Ammon's horn (tissue), 1 donor: ENCODE data around the gene ZNF268.

Experiments used
- DNase-seq: peaks from one replicate; pipeline ENCODE4 v3.0.0-alpha.2; 2016; ENCODE audit warnings: low spot score

Gene ZNF268

DNA sequence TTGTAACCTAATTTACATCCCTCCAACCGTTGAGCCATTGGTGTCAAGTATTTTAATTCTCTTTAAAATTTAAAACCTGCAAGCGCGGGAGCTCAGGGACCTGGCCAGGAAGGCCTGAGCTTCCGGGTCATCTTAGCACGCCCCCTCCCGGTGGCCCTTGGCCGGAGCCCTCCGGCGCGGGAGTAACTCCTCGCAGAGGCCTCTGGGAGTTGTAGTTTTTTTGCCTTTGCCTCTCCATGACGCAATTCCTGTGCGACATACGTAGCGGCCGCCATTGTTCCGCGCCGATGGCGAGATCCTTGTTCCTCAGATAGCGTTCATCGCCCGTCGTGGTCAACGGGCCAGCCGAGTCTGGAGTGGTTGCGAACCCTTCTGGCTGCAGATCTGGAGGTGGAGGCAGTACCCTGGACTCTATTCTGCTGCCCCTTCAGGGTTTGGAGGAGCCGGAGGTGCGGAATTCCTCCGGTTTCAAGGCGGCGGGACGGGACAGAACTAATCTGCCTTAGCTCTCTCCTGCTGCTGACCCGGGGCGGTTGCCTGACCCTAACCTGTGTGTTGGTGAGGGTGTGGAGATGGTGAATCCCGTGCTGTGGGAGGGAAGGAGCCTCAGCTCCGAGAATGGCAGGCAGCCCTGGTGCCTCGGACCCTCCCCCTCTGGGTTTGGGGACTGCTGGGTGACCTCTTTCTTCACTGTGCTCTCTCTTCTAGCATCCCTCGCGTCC lies at the start of gene ZNF268:
Gene ZNF268 (plus strand): TSS at position 258 of the 722 bp plus-strand sequence. CDS start 503 bp downstream, outside the sequence.
- peak; percentile 85 for DNase-seq

DNA sequence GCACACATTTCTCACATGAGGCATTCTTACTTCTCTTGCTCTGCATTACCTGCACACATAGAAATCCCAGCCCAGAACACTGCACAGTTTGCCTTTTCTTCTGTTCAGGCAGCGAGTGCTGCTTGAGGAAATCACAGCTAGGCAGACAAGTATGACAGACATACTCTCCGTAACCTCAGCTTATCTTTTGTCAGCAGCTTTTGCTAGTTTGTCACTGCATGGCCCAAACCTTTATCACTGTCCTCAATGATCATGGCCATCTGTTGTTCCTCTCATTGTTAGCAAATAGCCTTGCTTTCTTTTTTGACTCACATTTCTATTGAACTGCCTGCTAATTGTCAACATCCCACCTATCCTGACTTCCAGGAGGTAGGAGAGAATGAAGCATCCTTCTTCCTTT lies 45.5 kb upstream of the ZNF268 start:
- no peak for DNase-seq

DNA sequence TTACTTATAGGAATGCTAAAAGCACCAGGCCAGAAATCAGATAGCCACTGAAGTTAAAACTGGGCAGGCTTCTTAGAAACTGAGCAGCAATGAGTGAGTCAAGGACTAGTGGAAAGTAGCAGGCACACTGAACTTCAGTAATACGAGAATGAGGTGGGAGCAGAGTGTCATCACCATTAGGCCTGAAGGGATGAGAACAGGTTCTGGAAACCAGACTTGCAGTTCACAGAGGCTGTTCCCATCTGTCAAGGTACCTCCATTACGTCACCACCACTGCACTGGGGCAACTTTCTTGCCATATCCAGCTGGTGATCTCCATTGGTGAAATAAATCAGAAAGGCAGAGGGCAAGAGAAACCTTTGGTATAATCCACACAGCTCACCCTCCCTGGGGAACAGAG lies 35.3 kb upstream of the ZNF268 start:
- DNase-seq: no peak

DNA sequence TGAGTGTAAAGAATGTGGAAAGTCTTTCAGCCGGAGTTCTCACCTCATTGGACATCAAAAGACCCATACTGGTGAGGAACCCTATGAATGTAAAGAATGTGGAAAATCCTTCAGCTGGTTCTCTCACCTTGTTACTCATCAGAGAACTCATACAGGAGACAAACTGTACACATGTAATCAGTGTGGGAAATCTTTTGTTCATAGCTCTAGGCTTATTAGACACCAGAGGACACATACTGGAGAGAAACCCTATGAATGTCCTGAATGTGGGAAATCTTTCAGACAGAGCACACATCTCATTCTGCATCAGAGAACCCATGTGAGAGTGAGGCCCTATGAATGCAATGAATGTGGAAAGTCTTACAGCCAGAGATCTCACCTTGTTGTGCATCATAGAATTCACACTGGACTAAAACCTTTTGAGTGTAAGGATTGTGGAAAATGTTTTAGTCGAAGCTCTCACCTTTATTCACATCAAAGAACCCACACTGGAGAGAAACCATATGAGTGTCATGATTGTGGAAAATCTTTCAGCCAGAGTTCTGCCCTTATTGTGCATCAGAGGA lies 25.1 kb upstream of the ZNF268 start:
- no peak for DNase-seq

GRCh38 chr12:133165776-133166175 lies 15.5 kb upstream of the ZNF268 start:
- DNase-seq: no peak

- no peak for DNase-seq
Measured at GRCh38 chr12:133172491-133172890, 8.8 kb upstream of the ZNF268 start.

DNA sequence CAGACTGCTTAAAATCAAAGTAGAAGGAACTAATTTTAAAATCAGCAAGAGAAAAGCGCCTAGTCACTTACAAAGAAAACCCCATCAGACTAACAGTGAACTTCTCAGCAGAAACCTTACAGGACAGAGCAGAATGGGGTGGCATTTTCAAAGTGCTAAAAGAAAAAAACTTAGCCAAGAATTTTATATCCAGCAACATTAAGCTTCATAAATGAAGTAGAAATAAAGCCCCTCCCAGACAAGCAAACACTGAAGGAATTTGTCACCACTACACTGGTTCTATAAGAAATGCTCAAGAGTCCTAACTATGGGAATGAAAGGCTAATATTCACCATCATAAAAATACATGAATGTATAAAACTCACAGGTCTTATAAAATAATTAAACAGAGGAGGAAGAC lies 6.4 kb upstream of the ZNF268 start:
- DNase-seq: no peak

DNA sequence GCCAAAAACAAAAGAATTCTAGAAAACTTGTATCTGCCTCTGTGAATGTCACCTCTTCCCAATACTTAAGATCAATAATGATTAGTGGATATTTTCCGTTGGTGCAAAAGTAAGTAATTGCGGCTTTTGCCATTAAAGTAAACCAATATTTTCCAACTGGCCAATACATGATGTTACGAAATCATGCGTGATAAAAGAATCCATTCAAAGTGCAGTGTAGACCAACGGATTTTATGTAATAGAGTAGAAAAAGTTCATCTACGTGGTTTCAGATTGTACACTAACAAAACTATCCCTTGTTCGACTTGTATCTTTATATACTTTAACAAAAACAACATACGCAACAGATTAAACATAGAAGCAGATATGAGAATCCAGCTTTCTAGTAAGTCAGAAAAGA lies 626 bp upstream of the ZNF268 start:
- DNase-seq: no peak

GRCh38 chr12:133190176-133190575 lies 8.9 kb downstream of the ZNF268 start:
- no peak for DNase-seq

DNA sequence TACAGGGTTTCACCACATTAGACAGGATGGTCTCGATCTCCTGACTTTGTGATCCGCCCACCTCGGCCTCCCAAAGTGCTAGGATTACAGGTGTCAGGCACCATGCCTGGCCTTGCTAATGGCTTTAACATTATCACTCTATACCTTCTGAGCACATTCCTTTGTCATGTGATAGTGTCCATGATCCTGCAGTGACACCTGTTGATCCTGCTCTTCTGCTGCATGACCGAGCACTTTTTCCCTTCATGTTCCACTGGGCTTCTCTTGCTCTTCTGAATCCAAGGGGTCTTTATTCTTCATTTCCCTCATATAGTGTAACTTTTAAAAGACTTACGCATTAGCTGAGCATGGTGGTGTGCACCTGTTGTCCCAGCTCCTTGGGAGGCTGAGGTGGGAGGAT lies 11.6 kb downstream of the ZNF268 start:
- DNase-seq: no peak

DNA sequence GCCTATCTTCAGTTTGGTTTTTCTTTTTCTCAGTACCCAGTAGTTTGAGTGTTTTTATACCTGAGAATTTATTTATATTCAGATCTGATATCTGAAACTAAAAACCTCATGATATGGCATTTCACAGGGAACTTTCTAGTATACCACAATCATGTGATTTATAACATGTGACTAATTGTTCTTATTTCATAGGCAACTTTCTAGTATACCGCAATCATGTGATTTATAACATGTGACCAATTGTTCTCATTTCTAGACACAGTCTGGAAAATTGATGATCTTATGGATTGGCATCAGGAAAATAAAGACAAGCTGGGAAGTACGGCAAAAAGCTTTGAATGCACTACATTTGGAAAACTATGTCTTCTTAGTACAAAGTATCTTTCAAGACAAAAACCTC lies 20.6 kb downstream of the ZNF268 start:
- no peak for DNase-seq

GRCh38 chr12:133202493-133203343 lies 21.4 kb downstream of the ZNF268 start:
- no peak for DNase-seq

DNA sequence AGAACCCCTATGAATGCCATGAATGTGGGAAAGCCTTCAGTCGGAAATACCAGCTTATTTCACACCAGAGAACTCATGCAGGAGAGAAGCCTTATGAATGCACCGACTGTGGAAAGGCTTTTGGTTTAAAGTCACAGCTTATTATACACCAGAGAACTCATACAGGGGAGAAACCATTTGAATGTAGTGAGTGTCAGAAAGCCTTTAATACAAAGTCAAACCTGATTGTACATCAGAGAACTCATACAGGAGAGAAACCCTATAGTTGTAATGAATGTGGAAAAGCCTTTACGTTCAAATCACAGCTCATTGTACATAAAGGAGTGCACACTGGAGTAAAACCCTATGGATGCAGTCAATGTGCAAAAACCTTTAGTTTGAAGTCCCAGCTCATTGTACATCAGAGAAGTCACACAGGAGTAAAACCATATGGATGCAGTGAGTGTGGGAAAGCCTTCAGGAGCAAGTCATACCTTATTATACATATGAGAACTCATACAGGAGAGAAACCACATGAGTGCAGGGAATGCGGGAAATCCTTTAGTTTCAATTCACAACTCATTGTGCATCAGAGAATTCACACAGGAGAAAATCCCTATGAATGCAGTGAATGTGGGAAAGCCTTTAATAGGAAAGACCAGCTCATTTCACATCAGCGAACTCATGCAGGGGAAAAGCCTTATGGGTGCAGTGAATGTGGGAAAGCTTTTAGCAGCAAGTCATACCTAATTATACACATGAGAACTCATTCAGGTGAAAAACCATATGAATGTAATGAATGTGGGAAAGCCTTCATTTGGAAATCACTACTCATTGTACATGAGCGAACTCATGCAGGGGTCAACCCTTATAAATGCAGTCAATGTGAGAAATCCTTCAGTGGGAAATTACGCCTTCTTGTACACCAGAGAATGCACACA lies 22.3 kb downstream of the ZNF268 start:
- DNase-seq: no peak

DNA sequence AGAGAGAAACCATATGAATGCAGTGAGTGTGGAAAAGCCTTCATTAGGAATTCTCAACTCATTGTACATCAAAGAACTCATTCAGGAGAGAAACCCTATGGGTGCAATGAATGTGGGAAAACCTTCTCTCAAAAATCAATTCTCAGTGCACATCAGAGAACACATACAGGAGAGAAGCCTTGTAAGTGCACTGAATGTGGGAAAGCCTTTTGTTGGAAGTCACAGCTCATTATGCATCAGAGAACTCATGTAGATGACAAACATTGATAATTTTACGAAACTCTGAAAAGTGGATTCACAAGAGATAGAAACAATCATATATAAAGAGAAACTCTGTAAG lies 22.9 kb downstream of the ZNF268 start:
- no peak for DNase-seq

DNA sequence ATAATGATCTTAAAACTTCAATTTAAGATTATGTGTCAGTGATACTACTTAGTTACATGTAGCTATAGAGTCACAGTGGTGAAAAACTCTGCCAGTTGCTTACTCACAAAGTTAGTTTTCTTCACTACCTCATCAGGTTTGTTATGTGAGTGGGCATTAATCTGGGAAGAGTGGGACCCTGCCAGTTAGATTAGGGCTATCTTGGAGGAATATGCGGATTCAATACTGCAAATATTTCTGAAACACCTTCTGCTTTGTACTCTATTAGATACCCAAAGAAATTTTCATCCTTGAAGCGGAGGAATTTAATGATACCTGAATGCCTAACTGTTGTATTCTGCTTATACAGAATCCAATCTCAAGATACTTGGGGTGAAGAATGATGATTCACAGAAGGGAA lies 25.1 kb downstream of the ZNF268 start:
- no peak for DNase-seq

DNA sequence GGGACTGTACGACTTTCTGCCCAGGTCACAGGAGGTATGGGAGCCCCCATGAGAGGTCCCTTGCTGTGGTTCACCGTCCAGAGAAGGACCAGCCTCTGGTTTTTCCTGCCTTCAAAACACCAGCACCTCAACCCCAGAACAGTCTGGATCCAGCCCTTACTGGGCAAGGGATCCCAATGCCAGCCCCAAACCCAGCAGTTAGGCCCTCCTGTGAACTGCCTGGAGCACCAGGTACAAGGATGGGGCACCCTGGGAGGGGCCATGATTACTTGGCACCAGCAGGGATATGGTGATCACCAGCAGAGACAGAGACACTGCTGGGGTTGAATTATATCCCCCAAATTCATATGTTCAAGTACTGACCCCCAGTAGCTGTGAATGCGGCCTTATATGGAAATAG lies 34.4 kb downstream of the ZNF268 start:
- DNase-seq: no peak

DNA sequence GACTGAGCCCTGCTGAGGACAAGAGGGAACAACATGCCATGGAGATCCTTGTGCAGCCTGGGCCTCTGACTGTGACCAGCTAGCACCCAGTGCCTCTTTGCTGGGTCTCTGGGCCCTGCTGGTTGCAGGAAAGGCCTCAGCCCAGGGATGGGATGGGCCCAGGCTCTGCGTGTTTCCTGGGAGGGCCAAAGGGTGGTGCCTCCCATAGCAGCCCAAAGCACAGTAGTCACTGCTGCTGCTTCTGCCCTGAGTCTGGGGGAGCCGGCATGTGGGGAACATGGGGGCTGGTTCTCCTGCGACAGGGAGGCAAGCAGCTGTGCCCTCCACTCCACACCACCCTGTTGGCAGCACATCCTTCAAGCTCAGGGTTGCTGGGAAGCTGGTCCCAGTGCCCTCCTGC lies 35.9 kb downstream of the ZNF268 start:
- DNase-seq: no peak

DNA sequence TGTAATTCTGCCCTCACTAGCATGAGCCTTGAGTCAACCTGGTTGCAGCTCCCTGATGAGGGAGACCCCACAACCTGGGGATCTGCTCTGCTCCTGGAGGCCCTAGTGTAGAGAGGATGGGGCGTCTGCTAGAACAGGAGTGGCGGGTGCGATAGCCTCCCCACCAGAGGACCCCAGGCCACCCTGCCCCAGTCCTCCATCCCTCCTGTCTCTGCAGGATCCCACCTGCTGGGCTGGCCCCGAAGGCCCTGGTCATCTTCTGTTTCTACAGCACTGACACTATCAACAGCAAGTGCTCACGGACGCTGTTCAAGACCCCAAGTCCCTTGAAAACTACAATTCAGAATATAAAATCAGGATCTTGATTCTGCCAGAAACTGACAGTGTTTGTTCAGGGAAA lies 39.2 kb downstream of the ZNF268 start:
- no peak for DNase-seq

DNA sequence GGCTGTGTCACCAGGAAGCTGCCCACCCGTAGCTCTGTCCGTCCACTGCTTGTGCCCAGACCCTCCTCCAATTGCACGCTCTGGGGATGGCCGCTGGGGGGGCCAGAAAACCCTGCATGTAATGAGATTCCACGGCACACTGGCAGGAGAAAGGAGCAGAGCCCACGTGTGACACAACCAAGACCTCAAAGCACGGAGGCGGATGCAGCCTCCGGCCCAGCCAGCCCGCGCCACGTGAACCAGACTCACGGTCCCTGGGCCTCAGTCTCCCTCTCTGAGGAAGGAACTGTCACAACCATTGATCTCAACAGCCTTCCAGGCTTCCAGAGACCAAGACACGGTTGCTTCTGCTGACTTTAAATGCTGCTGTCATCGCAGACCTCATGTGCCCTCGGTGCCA lies 39.9 kb downstream of the ZNF268 start:
- no peak for DNase-seq

DNA sequence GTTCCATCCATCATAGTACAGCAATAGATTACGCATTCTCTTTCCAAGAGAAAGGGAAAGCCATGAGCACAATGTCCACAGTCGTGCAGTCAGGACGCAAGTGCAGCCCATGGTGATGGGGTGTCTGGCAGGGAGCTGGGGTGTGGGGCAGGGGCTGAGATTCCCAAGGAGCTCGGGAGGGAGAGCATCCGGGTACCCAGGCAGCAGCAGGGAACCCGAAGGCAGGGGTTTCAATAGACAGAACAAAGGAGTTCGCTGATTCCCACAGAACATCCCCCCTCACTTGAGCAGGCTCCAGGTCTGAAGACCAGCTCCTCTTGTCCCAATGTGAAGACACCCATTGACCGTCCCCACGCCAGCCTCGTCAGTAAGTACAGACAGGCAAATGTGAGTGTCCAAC lies 40.9 kb downstream of the ZNF268 start:
- no peak for DNase-seq

DNA sequence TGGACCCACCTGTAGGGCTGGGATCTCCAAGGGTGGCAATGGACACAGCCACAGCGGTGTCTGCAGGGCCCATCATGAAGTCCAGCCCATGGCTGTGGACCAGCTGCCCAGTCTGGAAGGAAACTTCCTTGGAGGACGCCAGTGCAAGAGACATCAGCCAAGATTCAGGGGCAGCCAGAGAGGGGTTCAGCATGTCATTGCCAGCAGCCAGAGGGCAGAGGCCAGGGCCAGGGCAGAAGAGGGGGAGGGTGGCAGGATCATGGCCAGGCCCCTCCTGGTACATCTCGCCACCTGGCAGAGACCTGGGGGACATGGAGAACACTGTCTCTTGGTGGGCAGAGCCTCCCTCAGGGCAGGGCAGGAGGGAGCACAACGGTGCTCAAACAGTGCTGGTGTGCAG lies 44.2 kb downstream of the ZNF268 start:
- DNase-seq: no peak

GRCh38 chr12:133226690-133227089 lies 45.4 kb downstream of the ZNF268 start:
- no peak for DNase-seq
